Psoas muscle (tissue), 8 donors: ENCODE results near the gene PLEKHA8. TPM values are rescaled to one million over a fixed set of nuclear protein-coding genes. Genes with fewer than 3 reads are reported as not detected.

Experiments
- ATAC-seq, 4 donors: fragments of 200-7000 bp; cut with Tn5 transposase; one replicate each; pipeline ENCODE4 v1.9.1; 2020; ENCODE audit warnings: moderate library complexity in 3 of 4, mild to moderate bottlenecking in 2 of 4
- DNase-seq, 2 donors: peaks; one replicate each; pipeline ENCODE4 v3.0.0-alpha.2; 2020
- H3K27ac ChIP-seq: fragments of 200-600 bp; one replicate; pipeline ENCODE4 v1.8.0; 2022
- H3K27me3 ChIP-seq, 3 donors: fragments of 200-600 bp in 1 of 3; one replicate each; pipeline versions ENCODE4 v1.6.1 to v1.8.0; 2013 to 2022; ENCODE audit warnings: low read length in 2 of 3, mild to moderate bottlenecking in 2 of 3, moderate library complexity in 1 of 3; ENCODE audit not compliant: insufficient read depth in 3 of 3
- H3K36me3 ChIP-seq, 2 donors: fragments of 200-600 bp in 1 of 2; one replicate each; pipeline versions ENCODE4 v1.6.1 to v1.8.0; 2013 to 2022; ENCODE audit warnings: low read depth in 1 of 2, mild to moderate bottlenecking in 1 of 2, moderate library complexity in 1 of 2; ENCODE audit not compliant: insufficient read depth in 1 of 2
- H3K4me1 ChIP-seq: fragments of 200-600 bp; one replicate; pipeline ENCODE4 v1.8.0; 2022
- H3K4me3 ChIP-seq: fragments of 200-600 bp; one replicate; pipeline ENCODE4 v1.8.0; 2022; ENCODE audit warnings: mild to moderate bottlenecking
- H3K9me3 ChIP-seq: fragments of 200-600 bp; one replicate; pipeline ENCODE4 v1.8.0; 2022
- CTCF ChIP-seq: fragments of 200-600 bp; IDR thresholded peaks from one replicate; pipeline ENCODE4 v1.8.0; 2022; ENCODE audit warnings: antibody characterized with exemption
- WGBS, 3 donors: extraction: QIAGEN DNeasy Blood & Tissue Kit; methylation state at CpG; one replicate each; pipeline versions ENCODE4 v1.1.6 to v1.1.7; 2013; 5-methylcytosine and 5-hydroxymethylcytosine counted together
- intact Hi-C, 2 donors: fragments of 100-400 bp; cut with DNase I; formaldehyde crosslinking; loops; one replicate each; pipeline versions ENCODE4 v1.11.0 to v1.14.2; 2022
- polyA plus RNA-seq, 3 donors: library from polyadenylated mRNA; stranded (reverse); fragments of 200-250 nt; gene quantifications; one replicate each; pipeline ENCODE4 v1.2.3, GENCODE V29; 2013
- total RNA-seq, 4 donors: library from RNA; stranded (reverse); fragmentation: NEBNext Ultra II Directional in 2 of 4; extraction: Animal tissue kit (Norgen Biotek cat#: 25700) in 2 of 4; gene quantifications; one replicate each; pipeline versions ENCODE4 v1.2.1 to v1.2.4, GENCODE V29; 2021 to 2023
- donor health status: healthy with polysubstance abuse.
- donor health status: DM: no; HTN: no; CAD: no; lungs with moderate emphysema.
- donor health status: Bipolar disorder and iron deficiency.
- donor health status: healthy.
- donor health status: DM: yes; HTN: yes; CAD: no.
- donor health status: DM: no; HTN: no; CAD: no.
- donor health status: DM: no; HTN: no; CAD: no.
- donor health status: DM: yes; HTN: yes; CAD: no.

The PLEKHA8 gene
- total and polyA plus RNA-seq, 7 donors = 1.3 to 4.0 (median 3.7) TPM

GRCh38 chr7:30029696-30030095 lies 1.5 kb downstream of the PLEKHA8 start:
- H3K4me1 ChIP-seq = peaks cover 38% of the 10 kb centered on the region
- TF ChIP-seq CTCF = no peak
- intact Hi-C loops = loop anchor here in 1 of 2 donors (5.0 kb wide), 2 partner anchors 33 to 222 kb away; partner anchors contain the start of gene WIPF3

DNA sequence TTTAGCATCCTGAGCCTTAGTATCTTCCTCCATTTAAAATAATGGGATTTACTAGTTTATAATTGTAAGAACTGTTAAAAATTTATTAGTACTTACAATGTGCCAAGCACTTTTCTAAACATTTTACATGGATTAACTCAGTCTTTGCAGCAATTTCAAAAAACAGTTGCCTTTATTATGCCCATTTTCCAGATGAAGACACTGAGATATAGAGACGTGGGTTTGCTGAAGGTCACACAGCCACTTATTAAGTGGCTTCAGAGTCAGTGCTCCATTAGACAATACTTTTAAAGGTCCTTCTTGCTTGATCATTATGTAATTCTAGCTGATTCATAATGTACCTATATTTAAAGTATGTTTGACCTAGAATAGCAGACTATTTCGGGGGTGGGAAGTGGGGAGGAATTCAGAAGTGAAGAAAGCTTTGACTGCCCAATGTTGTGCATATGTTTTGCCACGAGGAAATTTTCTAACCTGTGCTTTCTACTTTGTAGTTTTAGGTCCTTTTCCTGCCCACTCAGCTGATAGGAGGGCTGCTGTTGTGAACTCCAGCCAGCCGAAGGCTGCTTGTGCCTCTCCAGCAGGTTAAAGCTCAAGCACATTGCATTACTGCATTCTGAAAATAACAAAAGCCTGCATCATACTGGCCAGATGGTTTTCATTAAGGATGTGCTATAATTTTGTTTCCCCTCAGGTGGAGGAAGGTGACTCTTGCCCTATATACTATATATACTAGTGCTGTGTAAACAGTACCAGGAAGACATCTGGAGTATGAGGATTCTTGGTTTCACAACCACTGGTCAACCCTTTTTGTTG lies 4.3 kb downstream of the PLEKHA8 start:
- ATAC-seq (peak; percentile 17 to 64 (median 21)), DNase-seq (no peak)
- peak overlapping the region; percentile 60 for H3K27ac ChIP-seq
- 26 to 33% (median 30%) methylated on average over 4 of the region's 4 CpGs for WGBS, 3 donors
- no peaks in the 10 kb centered on the region for H3K9me3 ChIP-seq
- intact Hi-C loops = no loop called here
- no peaks in the 10 kb centered on the region for H3K36me3 ChIP-seq
- H3K4me3 ChIP-seq = no peak overlapping the region
- TF ChIP-seq CTCF = no peak
- peaks cover 28% of the 10 kb centered on the region for H3K4me1 ChIP-seq
- H3K27me3 ChIP-seq = no peaks in the 10 kb centered on the region

More at GRCh38 chr7:30029696-30030095, 1.5 kb downstream of the PLEKHA8 start:
- Histone ChIP-seq H3K9me3 (no peaks in the 10 kb centered on the region), H3K4me3 (peak overlapping the region; percentile 94), H3K27me3 (no peaks in the 10 kb centered on the region), H3K36me3 (no peaks in the 10 kb centered on the region), H3K27ac (no peak overlapping the region)
- DNase-seq = no peak
- WGBS, 3 donors = 25 to 45% (median 35%) methylated on average over 6 of the region's 6 CpGs
- no peak for ATAC-seq

- Histone ChIP-seq H3K27me3 (no peaks in the 10 kb centered on the region), H3K9me3 (no peaks in the 10 kb centered on the region), H3K4me1 (peaks cover 25% of the 10 kb centered on the region), H3K27ac (no peak overlapping the region), H3K36me3 (no peaks in the 10 kb centered on the region), H3K4me3 (no peak overlapping the region)
- ATAC-seq = no peak
- 84 to 89% (median 84%) methylated on average over 3 of the region's 3 CpGs for WGBS, 3 donors
- intact Hi-C loops = no loop called here
- TF ChIP-seq CTCF = no peak
- no peak for DNase-seq
Observed at GRCh38 chr7:30034501-30034900, 6.3 kb downstream of the PLEKHA8 start.

- Histone ChIP-seq H3K4me1 (peaks cover 15% of the 10 kb centered on the region), H3K9me3 (no peaks in the 10 kb centered on the region), H3K27me3 (no peaks in the 10 kb centered on the region), H3K36me3 (no peaks in the 10 kb centered on the region), H3K4me3 (no peak overlapping the region), H3K27ac (no peak overlapping the region)
- TF ChIP-seq CTCF = no peak
- 87 to 92% (median 89%) methylated on average over 2 of the region's 2 CpGs for WGBS, 3 donors
- no peak for ATAC-seq
- no peak for DNase-seq
- intact Hi-C loops = no loop called here
Observed at GRCh38 chr7:30036220-30036619, 8.0 kb downstream of the PLEKHA8 start.
